Erythroblast (primary cell): ENCODE measurements around the gene CCDC127.
"Not testable (repeated sequence)": the region's sequence is repeated elsewhere in the genome, so short reads cannot be mapped to it uniquely, and the experiment has no call there.

Experiments used
- GATA1 ChIP-seq: IDR thresholded peaks from 2 replicates; pipeline ENCODE4 v1.6.1; 2011; ENCODE audit warnings: low read depth, mild to moderate bottlenecking, control low read depth, low read length, moderate library complexity
- POLR2A ChIP-seq: IDR thresholded peaks from 2 replicates; pipeline ENCODE4 v1.6.1; 2011; ENCODE audit warnings: mild to moderate bottlenecking, low read length

DNA sequence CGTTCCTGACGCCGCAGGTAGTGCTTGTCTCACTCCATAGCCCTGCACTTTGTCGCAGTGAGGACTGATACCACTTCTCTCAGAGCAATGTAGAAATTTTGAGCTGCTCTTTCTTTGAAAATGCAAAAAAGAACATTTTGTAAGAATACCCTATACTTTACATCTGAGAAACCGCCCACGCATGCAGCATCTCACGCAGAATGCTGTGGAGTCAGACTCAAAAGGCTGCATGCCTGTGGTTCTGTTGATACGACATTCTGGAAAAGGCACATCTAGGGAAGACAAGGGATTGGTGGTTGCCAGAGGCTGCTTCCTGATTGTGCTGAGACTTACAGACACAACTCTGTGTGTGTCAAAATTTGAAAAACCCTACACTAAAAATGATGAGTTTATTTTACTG, 20.0 kb upstream of the CCDC127 start:
- TF ChIP-seq POLR2A, GATA1: not testable (repeated sequence)
